Fibroblast of peridontal ligament (primary cell): ENCODE measurements around the gene AP4E1.
"Not testable (repeated sequence)": the region's sequence is repeated elsewhere in the genome, so short reads cannot be mapped to it uniquely, and the experiment has no call there.

Experiments used
- DNase-seq: peaks from one replicate; pipeline ENCODE4 v3.0.0-alpha.2; 2010; ENCODE audit errors: extremely low read depth

The AP4E1 gene

GRCh38 chr15:50908209-50909009, at the start of gene AP4E1:
TSS of gene AP4E1 (plus strand) at chr15:50908683. CDS start at chr15:50908779, 96 bp downstream.
- DNase-seq, result peak; percentile 94

- DNase-seq, result no peak
Observed at GRCh38 chr15:50860824-50861223, 47.7 kb upstream of the AP4E1 start.

- no peak for DNase-seq
Observed at GRCh38 chr15:50862553-50862952, 45.9 kb upstream of the AP4E1 start.

GRCh38 chr15:50864873-50865272, 43.6 kb upstream of the AP4E1 start:
- DNase-seq, result no peak

- DNase-seq, result no peak
Observed at GRCh38 chr15:50865515-50866353, 42.7 kb upstream of the AP4E1 start.

GRCh38 chr15:50871832-50872231, 36.7 kb upstream of the AP4E1 start:
- DNase-seq, result no peak

GRCh38 chr15:50872832-50873426, 35.6 kb upstream of the AP4E1 start:
- DNase-seq, result no peak

GRCh38 chr15:50873935-50874361, 34.5 kb upstream of the AP4E1 start:
- no peak for DNase-seq

GRCh38 chr15:50875238-50875637, 33.2 kb upstream of the AP4E1 start:
- DNase-seq, result not testable (repeated sequence)

GRCh38 chr15:50876260-50876988, 32.1 kb upstream of the AP4E1 start:
- no peak for DNase-seq

GRCh38 chr15:50876989-50877360, 31.5 kb upstream of the AP4E1 start:
- peak; percentile 97 for DNase-seq

GRCh38 chr15:50879016-50879617, 29.4 kb upstream of the AP4E1 start:
- no peak for DNase-seq

GRCh38 chr15:50880206-50880605, 28.3 kb upstream of the AP4E1 start:
- DNase-seq, result no peak

GRCh38 chr15:50880651-50881114, 27.8 kb upstream of the AP4E1 start:
- DNase-seq, result peak; percentile 95

- no peak for DNase-seq
Observed at GRCh38 chr15:50881121-50882048, 27.1 kb upstream of the AP4E1 start.

- peak; percentile 66 for DNase-seq
Observed at GRCh38 chr15:50883903-50884302, 24.6 kb upstream of the AP4E1 start.

- peak; percentile 61 for DNase-seq
Observed at GRCh38 chr15:50884540-50884939, 23.9 kb upstream of the AP4E1 start.

GRCh38 chr15:50886139-50886467, 22.4 kb upstream of the AP4E1 start:
- no peak for DNase-seq

- no peak for DNase-seq
Observed at GRCh38 chr15:50886611-50887345, 21.7 kb upstream of the AP4E1 start.

GRCh38 chr15:50888054-50888453, 20.4 kb upstream of the AP4E1 start:
- DNase-seq, result peak; percentile 19
